Heart right ventricle (tissue), 16 donors: ENCODE measurements around the gene SOAT1. TPM values are rescaled to one million over a fixed set of nuclear protein-coding genes. Genes with fewer than 3 reads are reported as not detected.
"Not testable (repeated sequence)": the region's sequence is repeated elsewhere in the genome, so short reads cannot be mapped to it uniquely, and the experiment has no call there.

Experiments
- ATAC-seq, 8 donors: fragments of 200-7000 bp; cut with Tn5 transposase; one replicate each; pipeline ENCODE4 v1.9.1; 2020; ENCODE audit warnings: mild to moderate bottlenecking in 8 of 8, moderate library complexity in 8 of 8, moderate number of reproducible peaks in 1 of 8
- DNase-seq, 2 donors: peaks; one replicate each; pipeline ENCODE4 v3.0.0-alpha.2; 2020
- H3K27ac ChIP-seq, 10 donors: fragments of 200-600 bp; sonication (generic) in 2 of 10; one replicate each; pipeline versions ENCODE4 v1.5.0 to v1.8.0; 2020 to 2022; ENCODE audit warnings: mild to moderate bottlenecking in 3 of 10
- H3K27me3 ChIP-seq, 7 donors: fragments of 200-600 bp; one replicate each; pipeline ENCODE4 v1.8.0; 2021 to 2022; ENCODE audit warnings: mild to moderate bottlenecking in 2 of 7
- H3K36me3 ChIP-seq, 9 donors: fragments of 200-600 bp; sonication (generic) in 1 of 9; one replicate each; pipeline versions ENCODE4 v1.5.0 to v1.8.0; 2020 to 2022; ENCODE audit warnings: mild to moderate bottlenecking in 2 of 9
- H3K4me1 ChIP-seq, 9 donors: fragments of 200-600 bp; sonication (generic) in 1 of 9; one replicate each; pipeline versions ENCODE4 v1.5.0 to v1.8.0; 2020 to 2022; ENCODE audit warnings: mild to moderate bottlenecking in 4 of 9
- H3K4me3 ChIP-seq, 10 donors: fragments of 200-600 bp; sonication (generic) in 2 of 10; one replicate each; pipeline versions ENCODE4 v1.5.0 to v1.8.0; 2020 to 2022; ENCODE audit warnings: mild to moderate bottlenecking in 7 of 10, moderate library complexity in 2 of 10
- H3K9me3 ChIP-seq, 11 donors: fragments of 200-600 bp in 10 of 11; sonication (generic) in 2 of 11; one replicate each; pipeline versions ENCODE4 v1.5.0 to v1.8.0; 2013 to 2022; ENCODE audit warnings: mild to moderate bottlenecking in 2 of 11, control low read depth in 1 of 11, moderate library complexity in 1 of 11
- CTCF ChIP-seq, 9 donors: fragments of 200-600 bp; sonication (generic) in 2 of 9; IDR thresholded peaks; one replicate each; pipeline versions ENCODE4 v1.5.0 to v1.8.0; 2021 to 2022; ENCODE audit warnings: antibody characterized with exemption in 9 of 9, mild to moderate bottlenecking in 5 of 9, moderate library complexity in 1 of 9
- WGBS, 2 donors: extraction: QIAGEN DNeasy Blood & Tissue Kit; methylation state at CpG; one replicate each; pipeline ENCODE4 v1.1.7; 2013; ENCODE audit warnings: inconsistent platforms in 1 of 2; 5-methylcytosine and 5-hydroxymethylcytosine counted together
- intact Hi-C, 10 donors: fragments of 100-400 bp; cut with DNase I; formaldehyde crosslinking; loops; one replicate each; pipeline versions ENCODE4 v1.11.1 to v1.14.2; 2022
- polyA plus RNA-seq, 2 donors: library from polyadenylated mRNA; stranded (reverse); fragments of 200-250 nt; gene quantifications; one replicate each; pipeline ENCODE4 v1.2.3, GENCODE V29; 2013
- total RNA-seq, 10 donors: library from RNA; stranded (reverse); fragmentation: NEBNext Ultra II Directional in 3 of 10; extraction: Animal tissue kit (Norgen Biotek cat#: 25700) in 3 of 10; gene quantifications; one replicate each; pipeline versions ENCODE4 v1.2.1 to v1.2.4, GENCODE V29; 2021 to 2023
- donor health status: Arrhythmogenic right ventricular cardiomyopathy.
- donor health status: ischemic (EF 13 %, LVEDD 7.1; RV severe dilation, severe dysfunction).
- donor health status: healthy with polysubstance abuse.
- donor health status: DM: no; HTN: yes; CAD: no.
- donor health status: DM: no; HTN: no; CAD: no.
- donor health status: ischemic (EF 25% LVEDD 6.9; RV normal size, moderate dysfunction).
- donor health status: ischemic (EF 25% LVEDD 5.7; RV mildly dilated, moderate dysfunction).
- donor health status: healthy.
- donor health status: DM: yes; HTN: yes; CAD: no.
- donor health status: Ischemic cardiomyopathy.
- donor health status: ischemic (EF 35%, LVEDD 5.7; RV mildly dilated, moderate dysfunction).
- donor health status: nonischemic (EF 11% LVEDD 7.7; RV severe dilation, severe dysfunction).
- donor health status: DM: yes; HTN: yes; CAD: no.
- donor health status: PGD.
- donor health status: ischemic (EF 29% LVEDD 5.4; RV normal size, mild dysfunction).
- donor health status: nonischemic (EF 23%, LVEDD 6.1; RV moderate dilation, normal function).

SOAT1 gene
- total and polyA plus RNA-seq, 12 donors: 2.6 to 19.4 (median 7.1) TPM

- no peaks in the 10 kb centered on the region for H3K27me3 ChIP-seq
- intact Hi-C loops: no loop called here
Measured at GRCh38 chr1:179353546-179353945, 59.9 kb downstream of the SOAT1 start.

DNA sequence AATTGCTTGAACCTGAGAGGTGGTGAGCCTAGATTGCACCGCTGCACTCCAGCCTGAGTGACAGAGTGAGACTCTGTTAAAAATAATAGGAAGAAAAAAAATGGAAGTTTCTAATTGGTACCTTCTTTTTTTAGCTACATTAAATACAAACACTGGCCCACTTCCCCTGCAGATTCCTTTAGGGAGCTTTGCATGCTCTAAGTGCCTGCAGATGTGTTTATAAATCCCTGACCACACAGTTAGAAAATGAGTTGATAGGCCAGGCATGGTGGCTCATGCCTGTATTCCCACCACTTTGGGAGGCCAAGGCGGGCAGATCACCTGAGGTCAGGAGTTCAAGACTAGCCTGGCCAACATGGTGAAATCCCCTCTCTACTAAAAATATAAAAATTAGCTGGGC is 68.0 kb downstream of the SOAT1 start:
- not testable (repeated sequence) for DNase-seq, ATAC-seq, H3K27me3 ChIP-seq

More at GRCh38 chr1:179353546-179353945, 59.9 kb downstream of the SOAT1 start:
- no peak for TF ChIP-seq CTCF (IDR thresholded peaks at IDR 0.05)
- peak in 1 of 2 donors; percentile 54 for DNase-seq
- peak; percentile 84 to 99 (median 96) for ATAC-seq
- peak overlapping the region in 3 of 10 donors; percentile 12 to 27 (median 25) for H3K27ac ChIP-seq
- peaks cover 0 to 10% (median 0%) of the 10 kb centered on the region in 9 donors for H3K4me1 ChIP-seq
- peaks cover 0 to 71% (median 0%) of the 10 kb centered on the region in 9 donors for H3K36me3 ChIP-seq
- no peaks in the 10 kb centered on the region for H3K9me3 ChIP-seq
- WGBS, 2 donors: 50 to 52% methylated on average over 5 of the region's 5 CpGs
- no peak overlapping the region for H3K4me3 ChIP-seq

DNA sequence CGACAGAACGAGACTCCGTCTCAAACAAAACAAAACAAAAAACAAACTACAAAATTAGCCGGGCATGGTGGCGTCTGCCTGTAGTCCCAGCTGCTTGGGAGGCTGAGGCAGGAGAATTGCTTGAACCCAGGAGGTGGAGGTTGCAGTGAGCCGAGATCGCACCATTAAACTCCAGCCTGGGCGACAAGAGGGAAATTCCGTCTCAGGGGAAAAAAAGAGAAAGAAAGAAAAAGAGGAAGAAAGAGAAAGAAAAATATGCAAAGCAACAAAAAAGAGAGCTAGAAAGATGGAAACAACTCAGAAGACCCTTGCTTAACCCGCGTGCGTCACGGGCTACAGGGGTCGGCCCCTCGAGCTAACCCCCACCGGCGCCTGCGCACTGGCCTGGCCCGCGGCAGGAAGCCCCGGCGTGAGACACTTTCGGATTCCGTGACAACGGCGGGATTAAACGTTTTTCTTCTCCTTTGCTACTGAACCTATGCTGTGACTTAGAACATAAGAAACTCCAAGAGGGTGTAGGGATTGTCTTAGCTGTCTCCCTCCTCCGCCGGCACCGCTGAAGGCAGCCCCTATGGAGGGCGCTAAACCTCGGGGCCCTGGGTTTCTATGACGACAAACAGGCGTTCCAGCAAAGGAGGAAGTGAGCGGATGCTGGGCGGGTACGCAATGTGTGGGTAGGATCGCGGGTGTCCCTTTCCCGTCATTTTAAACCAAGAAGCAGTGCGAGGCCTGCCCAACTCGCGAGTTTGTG is 71.9 kb downstream of the SOAT1 start, which contains the start of gene AXDND1:
AXDND1 (plus strand) TSS at position 630 of the 751 bp plus-strand sequence. CDS start 539 bp downstream, outside the sequence.
- 8 to 9% methylated on average over 42 to 43 of the region's 43 CpGs for WGBS, 2 donors
- Histone ChIP-seq H3K27me3 (no peaks in the 10 kb centered on the region), H3K4me1 (peaks cover 0 to 12% (median 0%) of the 10 kb centered on the region in 9 donors), H3K4me3 (peak within 1 kb of the TSS; percentile 60 to 79 (median 70)), H3K9me3 (no peaks in the 10 kb centered on the region), H3K36me3 (no peaks in the 10 kb centered on the region), H3K27ac (peak within 1 kb of the TSS; percentile 83 to 96 (median 88))
- peak in 3 of 9 donors; percentile 30 to 60 (median 32) for TF ChIP-seq CTCF (IDR thresholded peaks at IDR 0.05)
- intact Hi-C loops: loop anchor here (2.0 to 10.0 kb wide), 11 partner anchors 71 to 823 kb away; partner anchors contain the start of genes SOAT1 (in 7 of the 10), TOR3A (in 2 of the 10) and ABL2 (in 1 of the 10)
- peak; percentile 86 to 90 for DNase-seq
- ATAC-seq: peak; percentile 95 to 98 (median 97)

More for the DNA sequence above, 68.0 kb downstream of the SOAT1 start:
- not testable (repeated sequence) for H3K36me3 ChIP-seq, H3K9me3 ChIP-seq, H3K4me3 ChIP-seq, H3K27ac ChIP-seq
- peaks cover 0 to 12% (median 0%) of the 10 kb centered on the region in 9 donors for H3K4me1 ChIP-seq
- intact Hi-C loops: loop anchor here in 5 of 10 donors (10.0 kb wide), 4 partner anchors 67 to 287 kb away; partner anchors contain the start of genes SOAT1 (in 3 of the 5) and ABL2 (in 1 of the 5)
- WGBS, 2 donors: 87 to 96% methylated on average over 2 of the region's 2 CpGs

- TF ChIP-seq CTCF (IDR thresholded peaks at IDR 0.05): no peak
- intact Hi-C loops: loop anchor here (5.0 to 10.0 kb wide), 10 partner anchors 71 to 824 kb away; partner anchors contain the start of genes SOAT1 (in 7 of the 10), TOR3A (in 2 of the 10) and ABL2 (in 1 of the 10)
- 5 to 7% methylated on average over 28 of the region's 28 CpGs for WGBS, 2 donors
- ATAC-seq: peak in 4 of 8 donors; percentile 2 to 19 (median 9)
- H3K9me3 ChIP-seq: no peaks in the 10 kb centered on the region
- H3K27me3 ChIP-seq: no peaks in the 10 kb centered on the region
- DNase-seq: no peak
- peak overlapping the region; percentile 83 to 96 (median 88) for H3K27ac ChIP-seq
- peak overlapping the region; percentile 60 to 79 (median 70) for H3K4me3 ChIP-seq
- no peaks in the 10 kb centered on the region for H3K36me3 ChIP-seq
- H3K4me1 ChIP-seq: peaks cover 0 to 12% (median 0%) of the 10 kb centered on the region in 9 donors
Measured at GRCh38 chr1:179366093-179366800, 72.7 kb downstream of the SOAT1 start.
